Measurements from ENCODE around the gene GULP1.

The GULP1 gene

DNA sequence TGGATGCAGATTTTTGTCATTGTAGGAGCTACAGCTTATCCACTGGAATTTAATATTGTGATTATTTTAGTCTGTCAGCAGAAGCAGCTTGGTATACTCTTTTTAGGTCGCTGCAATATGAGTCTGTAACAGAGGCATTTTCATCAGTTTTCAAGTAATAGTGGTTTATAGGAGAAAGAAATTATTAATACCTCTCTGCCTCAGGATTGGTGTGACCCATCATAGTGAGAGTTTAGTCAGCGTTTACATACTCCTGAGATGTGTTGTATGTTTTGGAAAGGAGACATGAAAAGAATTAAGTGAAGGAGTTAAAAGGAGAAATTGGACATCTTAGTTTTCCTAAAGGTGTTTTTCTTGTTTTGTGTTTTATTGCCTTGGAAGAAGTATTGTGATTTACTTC is 189.8 kb downstream of the GULP1 start:
- Mint-ChIP-seq H3K27me3 (ENCODE audit: low read depth, poor library complexity) (no peaks in the 10 kb centered on the region), H3K36me3 (ENCODE audit: low read depth) (no peaks in the 10 kb centered on the region), H3K27ac (no peak overlapping the region), H3K9me3 (no peaks in the 10 kb centered on the region), H3K4me3 (no peak overlapping the region), H3K4me1 (no peaks in the 10 kb centered on the region)
- no peak for DNase-seq
- TF ChIP-seq CTCF (IDR thresholded peaks at IDR 0.05): no peak

DNA sequence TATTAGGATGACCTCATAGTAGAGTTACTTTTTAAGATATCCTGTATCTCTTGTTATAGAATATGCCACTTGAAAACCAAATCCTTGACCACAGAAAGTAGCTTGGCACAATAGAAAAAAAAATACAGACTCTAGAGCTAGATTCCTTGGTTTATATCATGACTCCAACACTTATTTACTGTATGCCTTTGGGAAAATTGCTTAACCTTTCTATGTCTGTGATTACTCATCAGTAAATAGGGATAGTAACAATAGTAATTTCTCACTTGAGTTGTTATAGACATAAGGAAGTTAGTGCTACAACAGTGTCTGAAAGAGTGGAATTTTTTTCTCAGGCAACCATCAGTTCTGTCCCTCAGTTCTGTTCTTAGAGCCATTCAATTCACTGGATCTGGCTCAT is 193.8 kb downstream of the GULP1 start:
- Mint-ChIP-seq H3K27me3 (ENCODE audit: low read depth, poor library complexity) (no peaks in the 10 kb centered on the region), H3K27ac (no peak overlapping the region), H3K4me3 (no peak overlapping the region), H3K4me1 (no peaks in the 10 kb centered on the region), H3K36me3 (ENCODE audit: low read depth) (no peaks in the 10 kb centered on the region), H3K9me3 (no peaks in the 10 kb centered on the region)
- TF ChIP-seq CTCF (IDR thresholded peaks at IDR 0.05): no peak
- no peak for DNase-seq

GRCh38 chr2:188492751-188493150 is 201.1 kb downstream of the GULP1 start:
- no peak for DNase-seq
- Mint-ChIP-seq H3K9me3 (no peaks in the 10 kb centered on the region), H3K27ac (no peak overlapping the region), H3K27me3 (ENCODE audit: low read depth, poor library complexity) (no peaks in the 10 kb centered on the region), H3K4me1 (peaks cover 4% of the 10 kb centered on the region), H3K36me3 (ENCODE audit: low read depth) (peaks cover 16% of the 10 kb centered on the region), H3K4me3 (no peak overlapping the region)
- no peak for TF ChIP-seq CTCF (IDR thresholded peaks at IDR 0.05)

DNA sequence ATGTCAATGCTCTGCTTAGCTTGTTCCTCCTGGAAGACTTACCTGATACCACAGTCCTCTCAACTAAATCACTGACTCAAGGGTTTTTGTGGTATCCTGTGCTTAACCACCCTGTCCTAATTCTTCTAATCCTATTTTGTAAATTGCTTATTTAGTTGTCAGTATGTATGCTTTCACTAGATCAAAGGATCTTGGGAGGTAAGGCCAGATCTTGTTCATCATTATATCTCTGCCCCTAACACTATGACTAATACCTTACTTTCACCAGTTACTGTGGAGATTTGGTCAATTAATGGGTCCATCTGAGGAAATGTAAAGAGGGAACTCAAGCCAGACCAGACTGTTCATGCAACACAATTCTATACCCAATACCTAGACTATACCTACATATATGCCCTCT is 203.2 kb downstream of the GULP1 start:
- Mint-ChIP-seq H3K27ac (no peak overlapping the region), H3K9me3 (no peaks in the 10 kb centered on the region), H3K27me3 (ENCODE audit: low read depth, poor library complexity) (no peaks in the 10 kb centered on the region), H3K4me1 (peaks cover 4% of the 10 kb centered on the region), H3K4me3 (no peak overlapping the region), H3K36me3 (ENCODE audit: low read depth) (peaks cover 16% of the 10 kb centered on the region)
- DNase-seq: no peak
- no peak for TF ChIP-seq CTCF (IDR thresholded peaks at IDR 0.05)

DNA sequence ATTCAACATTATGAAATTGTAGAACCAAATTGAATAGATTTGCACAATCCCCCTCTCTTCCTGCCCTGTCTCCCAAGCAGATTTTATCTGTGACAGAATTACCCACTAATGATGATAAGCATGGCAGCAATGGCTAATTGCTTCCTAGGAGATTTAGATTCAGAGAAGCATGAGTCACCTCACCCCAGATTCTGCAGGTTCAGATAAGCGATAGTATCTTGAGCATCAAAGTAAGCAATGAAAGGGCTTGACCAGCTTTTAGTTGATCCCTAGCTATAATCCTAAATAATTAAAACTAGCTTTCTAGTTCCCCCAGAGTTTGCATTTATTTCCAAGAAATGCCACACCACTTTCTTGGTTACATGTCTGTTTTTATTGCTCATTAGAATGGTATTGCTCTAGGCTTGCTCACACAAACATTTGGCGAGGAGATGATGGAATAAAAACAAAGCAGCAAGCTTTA is 204.3 kb downstream of the GULP1 start:
- peaks cover 4% of the 10 kb centered on the region for H3K4me1 Mint-ChIP-seq

More for the DNA sequence above, 204.3 kb downstream of the GULP1 start:
- Mint-ChIP-seq H3K9me3 (no peaks in the 10 kb centered on the region), H3K27ac (peak overlapping the region; percentile 53), H3K36me3 (ENCODE audit: low read depth) (peaks cover 13% of the 10 kb centered on the region), H3K27me3 (ENCODE audit: low read depth, poor library complexity) (no peaks in the 10 kb centered on the region), H3K4me3 (no peak overlapping the region)
- no peak for DNase-seq
- no peak for TF ChIP-seq CTCF (IDR thresholded peaks at IDR 0.05)
